GM18520 (cell line): ENCODE measurements around the gene AHI1.

ENCODE experiments used
- ATAC-seq: cut with Tn5 transposase; IDR thresholded peaks from one replicate; pipeline ENCODE4 v1.9.1; 2021; ENCODE audit not compliant: unreplicated experiment

The AHI1 gene

DNA sequence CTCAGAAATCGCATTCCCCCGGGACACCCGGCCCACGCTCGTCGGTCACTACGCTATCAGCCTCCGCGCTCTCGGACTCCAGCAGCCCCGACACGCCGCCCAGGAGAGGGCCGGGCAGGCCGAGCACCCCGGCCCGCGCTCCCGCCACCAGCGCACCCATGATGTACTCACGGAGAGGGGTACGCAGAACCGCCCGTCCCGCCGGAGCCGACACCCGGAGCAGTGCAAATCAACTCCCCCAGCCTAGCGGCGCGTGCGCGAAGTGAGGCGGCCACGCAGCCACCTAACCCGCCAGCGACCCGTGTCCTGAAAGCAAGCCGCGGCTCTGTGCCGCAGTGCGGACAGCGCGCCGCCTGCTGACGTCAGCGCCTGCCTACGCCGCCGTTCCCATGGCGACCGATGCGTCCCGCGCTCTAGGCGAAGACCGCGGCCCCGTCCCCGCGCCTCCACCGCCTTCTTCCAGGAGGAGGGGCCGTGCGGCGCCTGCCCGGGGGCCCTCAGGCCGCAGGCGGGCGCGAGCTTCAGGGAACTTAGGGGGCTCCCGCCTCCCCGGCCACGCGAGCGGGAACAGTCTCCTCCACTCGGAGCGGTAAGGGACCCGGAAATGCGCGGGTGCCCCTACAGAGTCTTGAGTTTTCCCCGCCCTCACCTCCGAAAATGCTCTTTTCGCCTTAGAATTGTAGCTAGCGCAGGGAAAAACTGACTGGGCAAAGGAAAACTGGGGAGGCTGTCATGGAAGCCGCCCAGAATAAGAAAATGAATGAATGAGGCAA is at the start of gene AHI1:
TSS of gene AHI1 (minus strand) at position 329 of the 773 bp plus-strand sequence. CDS start 5,503 bp downstream, outside the sequence.
- peak; percentile 90 for ATAC-seq

DNA sequence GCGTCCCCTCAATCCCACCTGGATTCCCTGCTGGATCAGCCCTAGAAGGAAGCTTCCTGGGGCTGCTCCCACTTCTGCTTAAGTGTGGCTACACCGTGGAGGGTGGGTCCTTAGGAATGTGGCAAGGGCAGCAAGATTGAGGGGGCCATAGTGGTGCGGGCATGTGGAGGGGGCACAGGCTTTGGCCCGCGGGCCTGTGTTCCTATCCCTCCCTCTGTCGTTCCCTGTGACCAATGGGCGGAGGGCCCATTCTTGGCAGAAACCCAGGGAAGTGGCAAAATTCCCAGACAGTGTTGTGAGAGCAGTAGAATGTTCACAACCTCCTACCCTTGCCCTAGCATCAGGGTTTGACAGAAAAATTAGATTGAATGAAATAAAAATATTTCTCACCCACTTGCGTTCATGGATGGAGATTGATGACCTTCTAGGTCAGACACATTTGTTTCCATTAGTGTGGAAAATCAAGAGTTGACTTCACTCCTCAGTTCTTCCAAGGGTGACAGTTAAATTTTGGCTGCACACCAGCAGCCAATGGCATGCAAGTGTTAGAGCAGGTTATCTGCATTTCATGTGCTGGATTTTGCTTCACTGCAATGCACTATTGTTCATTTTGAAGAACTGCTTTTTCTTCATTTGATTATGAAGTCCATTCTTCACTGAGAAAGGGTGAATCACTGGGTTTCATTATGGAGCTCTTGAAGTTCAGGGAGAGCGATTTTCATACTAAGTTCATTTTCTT is 49.3 kb upstream of the AHI1 start:
- no peak for ATAC-seq

DNA sequence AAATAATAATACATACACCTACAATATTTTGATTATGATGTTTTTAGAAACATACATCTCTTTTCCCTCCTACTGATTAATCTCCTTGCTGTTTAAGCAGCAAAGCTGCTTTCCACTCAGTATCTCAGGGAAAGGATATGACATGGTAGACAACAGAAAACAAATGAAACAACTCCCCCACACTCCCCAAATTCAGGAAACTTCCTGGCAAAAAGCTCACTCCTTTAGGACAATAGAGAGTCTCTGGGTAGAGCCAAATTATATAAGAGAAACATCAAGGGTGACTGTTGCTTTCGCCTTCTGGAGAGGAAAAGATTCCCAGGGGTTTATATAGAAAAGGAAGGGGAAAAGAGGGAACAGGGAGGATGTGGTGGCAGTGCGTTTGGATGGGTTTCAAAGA is 48.7 kb upstream of the AHI1 start:
- ATAC-seq = no peak

DNA sequence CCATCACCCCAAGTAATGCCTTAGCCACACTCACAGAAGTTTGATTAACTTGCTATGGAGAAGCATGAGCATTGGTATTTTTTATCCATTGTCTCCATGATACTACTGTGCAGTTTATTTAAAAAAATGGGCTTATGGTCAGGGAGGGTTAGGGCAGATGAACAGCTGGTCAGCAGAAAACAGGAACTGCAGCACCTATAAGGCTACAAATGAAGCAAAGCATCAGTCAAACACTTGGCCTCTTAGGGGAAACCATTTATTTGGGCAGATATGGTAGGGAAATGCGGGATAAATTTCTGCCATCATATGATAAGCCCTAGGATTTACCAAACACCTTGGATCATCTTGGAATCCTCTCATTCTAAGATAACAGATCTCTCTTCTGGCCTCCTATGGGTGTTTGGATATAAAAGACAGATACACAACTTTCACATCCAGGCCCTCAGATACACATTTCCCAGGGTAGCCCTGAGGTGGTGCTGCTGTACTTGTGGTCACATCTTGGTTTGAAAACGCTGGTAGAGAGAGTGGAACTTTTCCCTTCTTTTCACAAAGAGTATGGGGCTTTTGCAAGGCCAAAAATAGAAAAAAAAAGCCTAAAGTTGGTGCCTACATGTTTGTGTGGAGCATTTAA is 42.8 kb upstream of the AHI1 start:
- ATAC-seq = no peak

DNA sequence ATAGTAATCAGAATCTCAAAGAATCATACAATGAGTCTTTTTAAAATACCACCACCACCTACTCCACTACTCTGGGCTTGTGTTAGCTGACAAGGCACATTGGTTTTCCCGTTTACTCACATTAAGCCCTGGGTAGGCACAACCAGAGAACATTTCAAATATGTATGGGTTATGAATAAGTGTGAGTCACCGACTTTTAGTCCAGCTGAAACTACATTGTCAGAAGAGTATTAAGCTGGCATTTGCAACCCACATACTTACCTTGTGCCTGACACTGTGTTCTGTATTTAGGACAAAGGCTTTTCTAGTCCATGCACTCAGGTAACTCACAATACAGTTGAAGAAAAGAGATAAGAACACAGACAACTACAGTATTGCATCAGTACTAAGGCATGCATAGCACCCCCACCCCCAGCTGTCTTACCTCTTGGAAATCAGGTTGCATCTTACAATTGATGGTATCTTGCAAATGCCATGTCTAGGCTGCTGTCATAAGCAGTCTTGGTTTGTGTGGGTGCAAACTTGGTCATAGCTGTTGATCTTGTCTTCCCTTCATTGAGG is 40.3 kb upstream of the AHI1 start:
- no peak for ATAC-seq

DNA sequence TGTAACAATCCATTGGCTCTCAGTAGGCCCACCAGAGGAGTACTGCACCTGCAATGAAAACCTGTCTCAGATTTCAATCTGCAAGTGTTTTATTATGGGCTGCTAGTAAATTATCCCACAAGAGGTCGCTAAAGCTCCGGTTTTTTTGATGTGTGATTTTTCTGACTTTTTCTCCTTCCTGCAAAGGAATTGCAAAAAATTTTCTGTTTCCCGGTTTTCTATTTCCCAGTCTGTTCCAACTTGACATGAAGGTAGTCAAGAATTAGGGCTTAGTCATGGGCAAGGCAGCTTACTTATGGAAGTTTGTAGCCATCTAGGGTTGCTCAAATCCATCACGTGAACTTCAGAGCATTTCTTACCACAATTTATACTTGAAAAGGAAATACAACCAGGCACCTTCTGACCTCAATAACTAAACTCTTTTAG is 38.5 kb upstream of the AHI1 start:
- no peak for ATAC-seq

DNA sequence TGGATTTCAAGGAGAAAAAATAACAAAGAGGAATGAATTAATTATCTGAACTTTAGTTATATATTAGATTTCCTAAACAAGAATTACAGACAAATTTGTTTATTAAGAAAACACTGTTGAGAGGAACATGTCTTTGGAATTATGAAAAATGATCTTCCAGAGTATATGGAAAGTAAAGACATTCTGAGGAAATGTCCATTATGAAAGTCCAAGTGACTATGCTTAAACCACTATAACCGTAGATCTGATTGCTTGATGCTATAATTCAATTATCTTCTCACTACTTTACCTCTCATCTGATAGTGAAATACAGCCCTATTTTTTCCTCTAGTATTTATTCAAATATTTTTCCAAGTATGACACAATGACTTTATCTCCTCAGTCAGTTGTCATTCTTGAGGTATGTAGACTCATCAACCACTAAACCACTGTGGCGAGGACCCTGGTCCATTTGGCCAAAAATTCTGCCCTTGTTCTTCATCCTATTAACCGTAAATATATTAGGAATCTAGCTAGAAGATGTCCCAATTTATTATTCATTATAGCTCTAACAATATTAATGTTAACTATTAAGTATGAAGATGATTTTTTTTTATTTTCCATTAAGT is 37.3 kb upstream of the AHI1 start:
- ATAC-seq = no peak

DNA sequence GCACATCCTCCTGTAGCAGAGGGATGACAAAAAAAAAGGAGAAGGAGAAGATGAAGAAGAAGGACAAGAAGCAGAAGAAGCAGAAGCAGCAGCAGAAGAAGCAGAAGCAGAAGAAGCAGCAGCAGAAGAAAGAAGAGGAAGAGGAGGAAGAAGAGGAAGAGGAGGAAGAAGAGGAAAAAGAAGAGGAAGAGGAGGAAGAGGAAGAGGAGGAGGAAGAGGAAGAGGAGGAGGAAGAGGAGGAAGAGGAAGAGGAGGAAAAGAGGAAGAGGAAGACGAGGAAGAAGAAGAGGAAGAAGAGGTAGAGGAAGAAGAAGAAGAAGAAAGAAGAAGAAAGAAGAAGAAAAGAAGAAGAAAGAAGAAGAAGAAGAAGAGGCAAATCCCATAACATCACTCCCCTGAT is 35.0 kb upstream of the AHI1 start:
- ATAC-seq = no peak

DNA sequence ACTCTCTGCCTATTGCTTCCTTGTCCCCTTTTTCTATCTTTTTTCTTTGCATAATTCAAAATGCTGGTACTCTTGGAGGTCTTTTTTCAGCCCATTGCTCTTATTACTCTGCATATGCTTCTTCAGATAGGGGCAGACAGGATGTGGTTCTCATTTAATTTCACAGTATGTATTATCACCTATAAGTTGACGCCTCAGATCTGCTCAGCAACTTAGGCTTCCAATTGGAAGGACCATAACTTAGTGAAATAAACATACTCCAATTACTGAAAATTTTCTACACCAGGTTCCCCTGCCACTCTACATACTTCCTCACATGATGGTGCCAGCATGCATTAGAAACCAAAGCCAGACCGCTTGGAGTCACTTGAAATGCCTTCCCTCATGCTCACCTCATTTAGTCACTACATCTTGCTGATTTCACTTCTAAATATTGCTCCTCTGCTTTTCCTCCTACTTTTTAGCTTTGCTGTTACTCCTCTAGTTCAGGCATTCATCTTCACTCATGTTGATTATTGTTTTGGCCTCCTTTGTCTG is 34.5 kb upstream of the AHI1 start:
- ATAC-seq = no peak

DNA sequence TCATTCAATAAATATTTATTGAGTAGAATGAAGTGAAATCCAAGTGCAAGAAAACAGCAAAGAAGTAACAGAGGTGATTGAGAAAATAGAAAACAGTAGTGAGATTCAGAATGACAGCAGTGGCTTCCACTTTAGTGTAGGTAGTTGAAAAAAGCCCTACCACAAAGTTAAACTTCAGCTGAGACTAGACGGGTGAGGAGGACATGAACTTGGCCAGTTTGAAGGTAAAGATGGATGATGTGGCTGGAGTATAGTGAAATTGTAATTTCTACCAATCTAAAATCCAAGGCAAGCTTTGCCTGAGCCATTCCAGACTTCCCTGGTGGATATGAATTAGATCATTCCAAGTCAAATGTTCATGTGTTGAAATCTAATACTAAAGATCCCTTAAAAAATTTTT is 32.6 kb upstream of the AHI1 start:
- ATAC-seq = no peak

DNA sequence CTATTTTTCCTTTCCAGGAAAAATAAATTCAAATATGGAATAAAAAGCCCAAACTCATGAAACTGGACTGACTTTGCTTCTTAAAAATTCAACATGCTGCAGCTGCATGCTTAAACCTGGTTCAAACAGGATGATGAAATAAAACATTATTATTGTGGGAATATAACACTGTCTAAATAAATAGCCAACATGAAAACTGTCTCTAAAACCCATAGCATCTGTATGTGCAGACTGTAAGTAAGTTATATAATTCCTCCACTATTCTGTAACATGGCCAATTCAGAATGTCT is 30.4 kb upstream of the AHI1 start:
- no peak for ATAC-seq

DNA sequence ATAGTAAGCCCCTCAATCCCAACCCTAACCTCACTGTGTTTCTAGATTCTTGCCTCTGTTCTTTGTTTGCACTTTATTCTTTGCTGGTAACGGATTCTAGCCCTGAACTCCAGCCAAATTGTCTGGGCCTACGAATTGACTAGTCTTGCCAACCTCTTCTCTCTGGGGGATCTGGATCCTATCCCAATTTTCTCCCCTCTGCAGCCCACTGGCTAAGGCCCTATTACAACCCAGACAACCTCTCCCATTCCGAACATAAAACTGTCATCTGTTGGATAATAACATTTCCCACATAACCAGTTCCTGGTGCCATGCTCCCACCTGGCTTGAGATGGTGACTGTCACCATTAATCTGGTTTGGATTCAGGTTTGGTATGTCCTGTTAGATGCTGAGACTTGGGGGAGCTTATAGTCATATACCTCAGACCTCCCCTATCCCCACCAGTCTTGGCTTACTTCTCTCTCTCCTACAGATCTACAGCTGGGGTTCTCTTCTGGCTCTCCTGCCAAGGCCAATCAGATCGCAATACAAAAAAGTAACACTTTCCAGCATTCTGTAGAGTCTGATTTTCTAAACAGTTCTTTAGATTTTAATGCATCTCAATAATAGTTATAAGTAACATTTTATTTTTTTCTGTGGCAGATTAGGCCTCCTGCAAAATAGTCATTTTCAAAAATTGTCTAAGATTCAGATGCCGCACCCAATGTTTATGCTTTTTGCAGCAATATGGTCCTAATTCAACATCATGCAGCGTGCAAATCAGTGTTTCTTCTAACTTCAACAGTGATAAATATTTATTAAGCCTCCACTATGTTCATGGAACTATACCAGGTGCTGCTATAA is 29.8 kb upstream of the AHI1 start:
- no peak for ATAC-seq

DNA sequence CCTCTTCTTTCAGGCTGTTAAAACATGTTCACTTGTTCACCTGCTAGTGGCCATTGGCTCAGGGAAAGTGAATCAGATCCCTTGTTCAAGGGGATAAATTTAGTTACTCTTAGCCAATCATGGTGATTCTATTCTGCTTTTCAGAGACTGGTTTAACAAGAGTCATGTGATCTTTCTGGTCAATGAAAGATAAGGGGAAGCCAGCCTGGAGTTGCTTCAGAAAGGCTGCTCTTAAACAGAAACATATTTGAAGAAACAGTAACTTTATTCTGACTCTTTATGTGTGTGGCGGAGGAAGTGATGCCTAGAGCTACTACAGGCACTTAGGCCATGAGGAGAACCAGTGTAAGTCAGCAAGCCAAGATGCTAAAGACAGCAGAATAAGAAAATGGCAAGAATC is 28.1 kb upstream of the AHI1 start:
- no peak for ATAC-seq

DNA sequence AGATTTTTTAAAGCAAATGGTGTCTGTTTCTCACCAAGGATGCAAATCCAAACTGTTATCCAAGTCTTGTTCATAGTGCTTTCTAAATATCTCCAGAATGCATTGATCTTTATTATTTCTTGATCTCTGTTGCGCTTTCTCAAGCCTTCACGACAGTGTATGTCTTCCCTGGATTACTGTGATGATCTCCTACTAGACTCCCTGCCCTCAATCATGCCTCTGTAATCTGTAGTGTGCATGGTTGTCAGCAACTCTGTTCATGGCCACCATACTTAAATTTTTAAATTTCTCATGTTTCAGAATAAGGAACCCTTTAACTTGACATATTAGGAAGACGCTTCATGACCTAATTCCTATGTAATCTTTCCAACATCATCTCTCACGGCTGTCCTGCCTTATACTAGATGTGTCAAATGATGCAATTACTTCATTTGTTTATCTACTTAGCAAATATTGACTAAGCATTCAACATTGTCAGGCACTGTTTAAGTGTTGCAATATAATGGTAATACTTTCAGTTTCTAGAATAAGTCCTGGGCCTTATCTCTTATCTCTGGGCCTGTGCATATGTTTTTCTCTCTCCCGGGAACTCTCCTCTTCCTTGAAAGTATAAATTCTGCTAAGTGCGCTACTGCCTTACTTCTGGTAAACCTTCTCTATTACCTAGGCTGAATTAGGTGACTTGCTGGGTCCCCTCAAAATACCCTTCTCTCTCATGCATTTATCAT is 25.6 kb upstream of the AHI1 start:
- ATAC-seq = no peak

DNA sequence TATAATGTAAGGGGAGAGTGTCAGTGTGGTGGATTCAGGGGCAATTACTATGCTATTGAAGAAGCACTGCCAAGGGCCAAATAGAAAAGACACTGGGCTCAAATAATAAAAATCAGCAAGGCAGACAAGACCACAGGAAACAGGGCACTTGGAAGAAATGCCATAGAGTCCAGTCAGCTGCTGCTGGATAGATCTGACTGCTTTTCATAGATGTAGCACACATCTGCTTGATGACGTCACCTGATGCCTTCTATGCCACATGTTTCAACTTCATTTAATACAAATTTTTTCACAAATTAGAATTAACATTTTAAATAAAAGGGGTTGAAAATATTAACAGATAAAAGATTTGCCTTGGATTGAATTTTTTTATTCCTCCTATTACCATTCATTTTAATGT is 23.9 kb upstream of the AHI1 start:
- ATAC-seq = no peak

DNA sequence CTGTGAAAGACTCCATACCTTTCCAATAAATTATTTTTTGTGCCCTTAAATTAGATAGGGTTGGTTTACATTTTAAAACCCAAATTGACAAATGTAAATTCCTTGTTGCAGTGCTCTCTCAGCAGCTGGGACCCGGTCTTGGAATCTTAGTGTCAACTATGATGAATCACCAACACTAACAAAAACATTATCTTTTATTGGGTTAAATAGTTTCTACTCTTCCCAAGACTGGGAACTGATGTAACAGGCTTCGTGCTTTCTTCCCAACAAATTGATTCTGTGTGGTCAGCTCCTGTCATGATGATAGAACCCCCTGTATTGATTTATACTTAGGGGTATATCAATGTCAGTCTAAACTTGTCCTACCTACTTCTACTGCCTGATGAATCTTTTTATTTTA is 23.2 kb upstream of the AHI1 start:
- ATAC-seq = no peak

DNA sequence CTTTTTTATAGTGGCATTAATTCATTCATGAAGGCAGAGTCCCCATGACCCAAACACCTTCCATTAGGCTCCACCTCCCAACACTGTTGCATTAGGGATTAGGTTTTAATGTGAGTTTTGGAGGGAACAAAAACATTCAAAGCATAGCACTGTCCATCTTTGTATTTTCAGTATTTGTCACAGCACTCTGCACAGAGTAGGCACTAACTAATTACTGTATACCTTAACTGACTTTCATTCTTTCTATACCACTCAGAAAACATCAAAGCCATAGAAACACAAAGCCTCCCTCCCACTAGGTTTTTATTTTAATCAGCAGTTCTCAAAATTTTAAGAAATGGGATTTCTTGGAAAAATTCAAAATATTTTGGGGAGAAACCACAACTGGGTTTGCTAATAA is 21.8 kb upstream of the AHI1 start:
- ATAC-seq = no peak

DNA sequence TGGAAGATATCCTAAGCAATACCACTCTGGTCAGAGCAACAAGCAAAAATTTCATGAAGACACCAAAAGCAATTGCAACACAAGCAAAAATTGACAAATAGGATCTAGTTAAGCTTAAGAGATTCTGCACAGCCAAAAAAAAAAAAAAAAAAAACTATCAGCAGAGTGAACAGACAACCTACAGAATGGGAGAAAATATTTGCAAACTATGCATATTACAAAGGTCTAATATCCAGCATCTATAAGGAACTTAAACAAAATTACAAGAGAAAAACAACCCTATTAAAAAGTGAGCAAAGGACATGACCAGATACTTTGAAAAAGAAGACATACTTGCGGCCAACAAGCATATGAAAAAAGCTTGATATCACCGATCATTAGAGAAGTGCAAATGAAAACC is 20.0 kb upstream of the AHI1 start:
- no peak for ATAC-seq

DNA sequence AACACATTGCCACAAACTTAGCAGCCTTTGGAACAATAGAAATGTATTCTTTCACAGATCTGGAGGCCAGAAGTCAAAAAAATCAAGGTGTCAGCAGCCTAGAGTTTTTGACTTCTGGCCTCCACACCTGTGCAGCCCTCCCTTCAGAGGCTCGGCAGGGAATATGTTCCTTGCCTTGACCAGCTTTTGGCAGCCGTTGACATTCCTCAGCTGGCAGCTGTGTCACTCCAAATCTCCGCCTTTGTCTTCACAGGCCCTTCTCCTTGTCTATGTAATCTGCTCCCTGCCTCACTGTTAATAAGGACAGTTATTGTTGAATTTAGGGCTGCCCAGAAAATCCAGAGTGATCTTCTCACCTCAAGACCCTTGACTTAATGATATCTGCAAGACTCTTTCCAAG is 17.2 kb upstream of the AHI1 start:
- ATAC-seq = no peak
